GM20000 (cell line): ENCODE measurements around the gene IL10.

Experiments used
- DNase-seq: peaks from one replicate; pipeline ENCODE4 v3.0.0; 2012; ENCODE audit warnings: low spot score
- CTCF ChIP-seq: IDR thresholded peaks from 2 replicates; pipeline ENCODE4 v1.5.1; 2012; ENCODE audit warnings: mild to moderate bottlenecking, control low read depth; ENCODE audit errors: extremely low read depth, missing control alignments

The IL10 gene

DNA sequence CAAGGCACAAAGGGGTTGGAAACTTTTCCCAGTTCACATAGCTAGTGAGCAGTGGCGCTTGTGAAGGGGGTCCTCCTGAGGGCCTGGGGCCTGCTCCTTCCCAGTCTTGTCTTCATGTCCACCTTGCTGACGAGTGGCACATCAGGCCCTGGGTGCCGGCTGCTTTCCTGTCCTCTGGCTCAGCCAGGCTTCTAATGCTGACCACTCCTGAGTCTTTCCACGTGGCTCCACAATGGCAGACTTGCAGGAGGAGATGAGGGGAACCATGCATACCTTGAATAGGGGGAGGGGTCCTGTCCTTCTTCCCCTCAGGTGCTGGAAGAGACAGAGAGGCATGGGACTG is 48.9 kb downstream of the IL10 start:
- TF ChIP-seq CTCF = no peak
- no peak for DNase-seq

- no peak for DNase-seq
- TF ChIP-seq CTCF = no peak
Observed at GRCh38 chr1:206722751-206723461, 49.4 kb downstream of the IL10 start.

DNA sequence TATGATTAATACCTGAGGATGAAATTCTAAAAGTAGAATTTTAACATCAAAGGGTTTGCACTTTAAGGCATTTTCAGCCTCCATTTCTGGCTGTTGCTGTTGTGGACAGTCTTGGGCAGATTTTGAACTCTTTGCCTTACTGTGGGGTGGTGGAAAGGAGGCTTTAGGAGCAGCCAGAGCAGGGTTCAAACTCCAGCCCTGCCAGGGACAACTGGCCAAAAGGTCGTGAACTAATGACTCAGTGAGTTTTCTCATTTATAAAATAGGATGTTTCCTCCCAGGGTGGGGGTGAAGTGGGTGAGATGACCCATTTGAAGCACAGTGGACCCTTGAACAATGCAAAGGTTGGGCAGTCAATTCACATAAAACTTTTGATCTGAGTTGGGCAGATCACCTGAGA is 50.8 kb downstream of the IL10 start:
- DNase-seq = no peak
- no peak for TF ChIP-seq CTCF

DNA sequence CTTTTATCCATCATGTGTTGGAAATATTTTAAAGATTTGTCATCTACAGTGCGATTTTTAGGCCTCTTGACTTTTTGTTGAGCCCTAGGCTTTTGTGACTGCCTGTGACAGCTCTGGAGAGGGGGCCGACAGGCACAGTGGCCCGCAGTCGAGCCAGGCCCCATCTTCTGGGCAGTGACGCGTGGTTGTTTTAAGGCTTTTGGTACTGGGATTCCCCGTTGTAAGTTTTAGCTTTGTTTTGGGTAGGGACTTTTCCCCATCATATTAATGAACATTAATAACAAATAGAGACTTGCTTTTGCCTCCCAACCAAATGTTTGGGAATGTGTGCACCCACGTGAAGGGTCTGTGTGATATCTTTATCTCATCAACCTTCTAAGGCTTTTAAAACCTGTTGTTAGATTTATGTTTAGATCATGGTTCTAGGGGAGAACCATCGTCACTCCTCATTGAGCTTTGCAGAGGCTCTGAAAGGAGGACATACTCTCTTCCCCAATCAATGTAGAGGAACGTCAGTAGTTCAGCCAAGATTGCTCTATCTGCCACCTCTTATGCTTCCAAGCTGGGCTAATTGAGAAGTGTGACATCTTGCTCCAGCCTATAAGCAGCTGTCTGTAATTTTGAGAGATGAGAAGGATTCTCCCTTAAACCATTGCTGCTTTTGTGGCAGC is 53.0 kb downstream of the IL10 start:
- no peak for TF ChIP-seq CTCF
- peak; percentile 52 for DNase-seq

GRCh38 chr1:206717674-206717989 is 54.7 kb downstream of the IL10 start:
- no peak for TF ChIP-seq CTCF
- DNase-seq = no peak
